Transverse colon (tissue), 4 donors: ENCODE measurements around the gene DNASE1L3. TPM values are rescaled to one million over a fixed set of nuclear protein-coding genes. Genes with fewer than 3 reads are reported as not detected.
A peak's percentile ranks its signal among the peaks of the same experiment; 100 is the strongest.

Source experiments
- DNase-seq: peaks from one replicate; pipeline ENCODE4 v3.0.0-alpha.2; 2019
- H3K27ac ChIP-seq, 4 donors: fragments of 200-600 bp; sonication (generic); 2 replicates each; pipeline ENCODE4 v1.5.1; 2016 to 2018; ENCODE audit warnings: inconsistent platforms in 4 of 4
- H3K27me3 ChIP-seq: fragments of 200-600 bp; sonication (generic); 2 replicates; pipeline ENCODE4 v1.5.1; 2017; ENCODE audit warnings: inconsistent platforms
- H3K36me3 ChIP-seq, 4 donors: fragments of 200-600 bp; sonication (generic); 2 replicates each; pipeline ENCODE4 v1.5.1; 2017 to 2019; ENCODE audit warnings: inconsistent platforms in 4 of 4
- H3K4me1 ChIP-seq, 4 donors: fragments of 200-600 bp; sonication (generic); 2 replicates each; pipeline ENCODE4 v1.5.1; 2017 to 2020; ENCODE audit warnings: inconsistent platforms in 4 of 4
- H3K4me3 ChIP-seq, 4 donors: fragments of 200-600 bp; sonication (generic); 1 replicate in 1 of 4; 2 replicates in 3 of 4; pipeline versions ENCODE4 v1.5.1 to v1.6.1; 2017 to 2019; ENCODE audit warnings: inconsistent platforms in 4 of 4
- H3K9me3 ChIP-seq, 2 donors: fragments of 200-600 bp; sonication (generic); 2 replicates each; pipeline ENCODE4 v1.5.1; 2017 to 2019; ENCODE audit warnings: inconsistent platforms in 2 of 2
- CTCF ChIP-seq, 5 experiments: fragments of 200-600 bp in 3 of 5; fragments of 450-650 bp in 2 of 5; sonication (generic) in 3 of 5; IDR thresholded peaks; 1 replicate in 2 of 5; 2 replicates in 3 of 5; pipeline ENCODE4 v1.5.1; 2016 to 2017; ENCODE audit warnings: antibody characterized with exemption in 5 of 5, inconsistent platforms in 3 of 5, mild to moderate bottlenecking in 2 of 5, moderate library complexity in 1 of 5
- EP300 ChIP-seq: sonication (generic); formaldehyde crosslinking; IDR thresholded peaks from one replicate; pipeline ENCODE4 v1.6.1; 2017; ENCODE audit warnings: antibody characterized with exemption, low read depth
- POLR2A ChIP-seq: fragments of 450-650 bp; IDR thresholded peaks from one replicate; pipeline ENCODE4 v1.6.1; 2016; ENCODE audit warnings: antibody characterized with exemption, mild to moderate bottlenecking, moderate library complexity
- POLR2AphosphoS5 ChIP-seq, 3 donors: sonication (generic); formaldehyde crosslinking; IDR thresholded peaks; one replicate each; pipeline ENCODE4 v1.6.1; 2016; ENCODE audit warnings: antibody characterized with exemption in 3 of 3
- WGBS, 2 donors: methylation state at CpG; one replicate each; pipeline ENCODE4 v1.1.5; 2018; ENCODE audit warnings: low coverage in 1 of 2; 5-methylcytosine and 5-hydroxymethylcytosine counted together
- in situ Hi-C, 4 donors: fragments of 200-750 bp; cut with MboI; loops; one replicate each; pipeline versions ENCODE4 v1.15.0 to v1.15.1; 2017; ENCODE audit warnings: low sequenced_read_pairs in 3 of 4, low pct_ligation_motif_present in 1 of 4, low pct_unique_long_range_greater_than_20kb in 1 of 4
- intact Hi-C: fragments of 100-400 bp; cut with DNase I; formaldehyde crosslinking; loops from one replicate; pipeline ENCODE4 v1.15.1; 2023; ENCODE audit warnings: low total_unique reads
- total RNA-seq, 4 donors: library from RNA; depleted of rRNA; stranded (reverse); fragments of >200 nt; gene quantifications; one replicate each; pipeline ENCODE4 v1.1.0, GENCODE V29; 2016

DNASE1L3 gene
- total RNA-seq, 4 donors from 2014 or later, result 1.9 to 6.8 (median 3.6) TPM

- Histone ChIP-seq H3K4me3 (no peak overlapping the region), H3K4me1 (no peaks in the 10 kb centered on the region), H3K9me3 (no peaks in the 10 kb centered on the region), H3K27ac (peak overlapping the region in 1 of 4 donors; percentile 13), H3K27me3 (no peaks in the 10 kb centered on the region), H3K36me3 (peaks cover 0 to 82% (median 35%) of the 10 kb centered on the region in 4 donors)
- in situ Hi-C loops (loop anchor here in 1 of 4 donors (10.0 kb wide), 1 partner anchor 135 kb away; no protein-coding TSS in a partner anchor), intact Hi-C loops (no loop called here)
- 91 to 93% methylated on average over 7 to 14 of the region's 14 CpGs for WGBS, 2 donors
- TF ChIP-seq POLR2A (no peak), EP300 (no peak), CTCF (IDR thresholded peaks at IDR 0.05) (no peak), POLR2AphosphoS5 (IDR thresholded peaks at IDR 0.05) (no peak)
- no peak for DNase-seq
Measured at GRCh38 chr3:58150130-58150809, 60.5 kb downstream of the DNASE1L3 start.

GRCh38 chr3:58148049-58148448 is 62.7 kb downstream of the DNASE1L3 start:
- TF ChIP-seq EP300 (no peak), POLR2AphosphoS5 (IDR thresholded peaks at IDR 0.05) (no peak), CTCF (IDR thresholded peaks at IDR 0.05) (no peak)
- Histone ChIP-seq H3K4me1 (no peaks in the 10 kb centered on the region), H3K9me3 (no peaks in the 10 kb centered on the region), H3K36me3 (peaks cover 0 to 77% (median 30%) of the 10 kb centered on the region in 4 donors), H3K4me3 (no peak overlapping the region), H3K27ac (no peak overlapping the region), H3K27me3 (no peaks in the 10 kb centered on the region)
- intact Hi-C loops (no loop called here), in situ Hi-C loops (no loop called here)
- 91 to 100% methylated on average over 3 to 9 of the region's 9 CpGs for WGBS, 2 donors
- DNase-seq, result no peak

DNA sequence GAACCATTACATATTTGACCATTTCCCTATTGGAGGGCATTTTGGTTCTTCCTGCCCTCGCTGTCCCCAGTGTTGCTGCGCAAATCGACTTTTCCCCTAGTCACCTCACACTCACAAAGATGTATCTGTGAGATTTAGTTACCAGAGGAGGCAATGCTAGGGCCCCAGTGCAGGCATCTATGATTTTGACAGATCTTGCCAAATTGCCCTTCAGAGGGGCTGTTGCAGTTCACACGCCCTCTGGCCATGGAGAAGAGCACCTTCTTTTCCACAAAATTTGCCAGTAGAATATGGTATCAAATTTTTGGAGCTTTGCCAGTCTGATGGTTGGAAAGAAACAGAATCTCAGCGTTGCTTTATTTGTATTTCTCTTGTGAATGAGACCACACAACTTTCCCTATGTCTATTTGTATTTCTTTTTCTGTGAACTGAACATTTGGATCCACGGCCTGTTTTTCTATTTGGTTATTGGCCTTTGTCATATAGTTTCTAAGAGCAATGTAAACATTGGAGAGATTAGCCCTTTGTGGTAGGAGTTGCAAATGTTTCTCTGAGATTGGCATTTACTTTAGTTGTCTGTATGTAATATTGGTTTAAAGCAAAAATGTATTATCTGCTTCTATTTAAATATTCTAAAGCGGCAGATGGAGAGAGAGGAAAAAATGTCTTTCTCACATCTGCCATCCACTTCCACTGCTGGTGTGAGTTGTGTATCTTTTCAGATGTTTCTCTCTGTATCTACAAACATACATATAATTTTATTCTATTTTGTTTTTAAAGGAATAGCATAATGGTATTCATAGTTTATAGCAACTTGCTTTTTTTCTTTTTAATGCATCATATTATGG is 66.1 kb downstream of the DNASE1L3 start:
- Histone ChIP-seq H3K27ac (no peak overlapping the region), H3K4me3 (no peak overlapping the region), H3K36me3 (peaks cover 0 to 76% (median 27%) of the 10 kb centered on the region in 4 donors), H3K9me3 (no peaks in the 10 kb centered on the region), H3K4me1 (no peaks in the 10 kb centered on the region), H3K27me3 (no peaks in the 10 kb centered on the region)
- intact Hi-C loops, result no loop called here
- in situ Hi-C loops, result no loop called here
- TF ChIP-seq CTCF (IDR thresholded peaks at IDR 0.05) (no peak), EP300 (no peak), POLR2AphosphoS5 (IDR thresholded peaks at IDR 0.05) (no peak), POLR2A (no peak)
- no peak for DNase-seq
- whole genome bisulfite sequencing, 2 donors, result 67 to 78% methylated on average over 4 to 7 of the region's 7 CpGs

DNA sequence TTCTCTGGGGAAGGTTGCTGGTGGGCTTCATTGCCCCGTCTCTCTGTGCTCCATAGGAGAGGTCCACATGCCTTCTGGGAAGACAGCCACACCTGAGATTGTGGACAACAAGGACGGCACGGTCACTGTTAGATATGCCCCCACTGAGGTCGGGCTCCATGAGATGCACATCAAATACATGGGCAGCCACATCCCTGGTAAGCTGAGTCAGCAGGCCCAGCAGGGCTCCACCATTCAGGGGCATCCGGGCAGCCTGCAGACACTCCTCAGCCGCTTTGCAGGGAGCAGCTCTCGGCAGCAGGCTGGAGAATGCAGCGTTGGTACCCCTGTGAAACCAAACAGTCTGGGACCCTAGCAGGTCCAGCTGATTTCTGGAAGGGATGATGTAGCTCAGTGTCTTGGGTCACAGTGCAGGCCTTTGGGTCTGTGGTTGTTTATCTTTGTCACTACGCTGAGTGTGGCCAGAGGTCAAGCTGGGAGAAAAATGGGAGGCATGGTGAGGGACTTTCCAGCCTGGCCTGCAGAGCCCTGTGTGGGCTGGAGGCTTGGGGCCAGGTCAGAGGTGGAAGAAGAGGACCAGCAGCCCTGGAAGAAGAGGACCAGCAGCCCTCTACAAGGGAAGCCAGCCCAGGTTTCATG is 67.2 kb downstream of the DNASE1L3 start:
- Histone ChIP-seq H3K9me3 (no peaks in the 10 kb centered on the region), H3K36me3 (peaks cover 0 to 74% (median 27%) of the 10 kb centered on the region in 4 donors), H3K4me3 (no peak overlapping the region), H3K4me1 (no peaks in the 10 kb centered on the region), H3K27me3 (no peaks in the 10 kb centered on the region), H3K27ac (no peak overlapping the region)
- WGBS, 2 donors, result 83 to 91% methylated on average over 2 to 9 of the region's 9 CpGs
- TF ChIP-seq EP300, result no peak
- TF ChIP-seq CTCF (IDR thresholded peaks at IDR 0.05), result no peak
- TF ChIP-seq POLR2AphosphoS5 (IDR thresholded peaks at IDR 0.05), result no peak
- no peak for TF ChIP-seq POLR2A
- in situ Hi-C loops (no loop called here), intact Hi-C loops (no loop called here)
- no peak for DNase-seq
